ENCODE results near the gene FAM168A.
A peak's percentile ranks its signal among the peaks of the same experiment; 100 is the strongest.

The FAM168A gene

GRCh38 chr11:73361953-73362776 lies 235.7 kb downstream of the FAM168A start:
- DNase-seq, result no peak

GRCh38 chr11:73360743-73361369 lies 237.1 kb downstream of the FAM168A start:
- no peak for DNase-seq

DNA sequence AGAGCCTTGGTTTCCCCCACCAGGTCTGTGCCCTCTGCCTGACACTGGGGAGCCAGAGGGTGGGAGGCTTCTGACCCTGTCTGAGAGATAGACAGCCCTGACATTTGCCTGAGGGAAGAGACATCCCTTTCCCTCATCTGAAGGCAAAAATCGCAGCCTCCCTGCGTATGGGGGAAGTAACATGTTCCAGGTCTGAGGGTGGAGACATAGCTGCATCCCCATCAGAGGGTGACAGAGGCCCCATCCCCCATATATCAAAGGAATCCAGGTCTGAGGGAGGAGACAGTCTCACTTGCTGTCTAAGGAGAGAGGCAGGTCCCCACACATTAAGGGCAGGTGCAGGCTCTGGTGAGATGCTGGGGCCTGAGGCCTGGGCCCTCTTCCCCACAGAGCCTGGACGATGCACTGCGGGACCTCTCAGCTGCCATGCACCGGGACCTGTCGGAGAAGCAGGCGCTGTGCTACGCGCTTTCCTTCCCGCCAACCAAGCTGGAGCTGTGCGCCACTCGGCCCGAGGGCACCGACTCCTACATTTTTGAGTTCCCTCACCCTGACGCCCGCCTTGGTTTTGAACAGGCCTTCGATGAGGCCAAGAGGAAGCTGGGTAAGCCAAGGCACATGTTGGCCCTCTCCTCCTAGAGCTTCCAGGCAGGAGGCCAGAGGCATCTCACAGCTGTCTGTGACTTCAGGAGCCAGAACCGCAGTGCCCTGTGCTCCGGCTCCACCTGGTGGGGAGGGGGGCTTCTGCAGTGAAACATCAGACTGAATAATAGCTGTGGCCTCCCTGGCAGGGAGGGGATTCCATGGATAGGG lies 237.8 kb downstream of the FAM168A start:
- DNase-seq, result peak; percentile 40

DNA sequence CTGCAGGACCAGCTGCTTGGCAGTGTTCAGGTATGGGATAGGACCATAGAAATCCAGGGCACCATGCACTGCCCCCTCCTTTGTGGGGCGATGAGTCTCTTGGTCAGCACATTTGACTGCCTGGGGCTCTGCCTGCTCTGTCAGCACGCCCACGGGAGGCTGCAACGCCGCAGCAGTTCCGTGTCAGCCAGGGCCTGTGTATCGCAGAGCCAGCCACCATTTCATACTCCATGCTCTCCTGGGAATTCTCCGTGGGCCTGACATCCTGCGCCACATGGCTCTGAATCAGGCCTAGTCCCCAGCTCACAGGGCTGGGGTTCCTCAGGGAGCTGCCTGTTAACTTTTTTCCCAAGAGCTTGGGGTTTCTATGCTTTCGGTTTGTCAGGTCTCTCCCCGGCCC lies 238.6 kb downstream of the FAM168A start:
- no peak for DNase-seq

DNA sequence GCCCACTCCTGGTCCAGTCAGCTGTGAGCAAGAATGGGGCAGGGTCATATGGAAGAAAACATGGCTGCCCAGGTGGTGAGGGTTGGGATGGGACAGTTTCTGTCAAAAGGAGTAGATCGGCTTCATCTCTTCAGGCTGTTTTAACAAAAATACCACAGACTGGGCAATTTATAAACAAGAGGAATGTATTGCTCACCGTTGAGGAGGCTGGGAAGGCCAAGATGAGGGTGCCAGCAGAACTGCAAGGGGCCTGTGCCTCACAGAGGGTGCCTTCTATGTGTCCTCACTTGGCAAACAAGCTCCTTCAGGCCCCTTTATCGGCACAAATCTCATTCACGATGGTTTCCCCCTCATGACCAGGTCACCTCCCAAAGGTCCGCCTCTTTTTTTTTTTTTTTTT lies 239.8 kb downstream of the FAM168A start:
- DNase-seq, result no peak

GRCh38 chr11:73356979-73357860 lies 240.7 kb downstream of the FAM168A start:
- no peak for DNase-seq

DNA sequence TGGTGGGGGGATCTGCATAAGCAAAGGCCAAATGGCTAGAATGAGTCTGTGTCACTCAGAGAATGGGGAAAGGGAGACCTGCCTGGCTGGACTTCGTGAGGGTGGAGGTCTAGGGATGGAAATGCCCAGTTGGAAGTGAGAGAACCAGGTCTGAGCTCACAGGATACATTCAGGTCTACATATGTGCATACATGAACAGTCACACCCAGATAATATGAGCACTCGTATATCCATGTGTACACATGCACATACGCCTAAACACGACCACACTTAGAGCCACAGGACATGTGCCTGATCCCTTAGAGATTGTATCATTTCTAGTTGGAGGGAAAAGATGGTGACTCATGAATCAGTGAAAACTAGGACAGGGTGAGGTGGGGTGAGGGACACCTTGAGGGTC lies 242.8 kb downstream of the FAM168A start:
- no peak for DNase-seq

GRCh38 chr11:73353422-73353821 lies 244.5 kb downstream of the FAM168A start:
- no peak for DNase-seq

DNA sequence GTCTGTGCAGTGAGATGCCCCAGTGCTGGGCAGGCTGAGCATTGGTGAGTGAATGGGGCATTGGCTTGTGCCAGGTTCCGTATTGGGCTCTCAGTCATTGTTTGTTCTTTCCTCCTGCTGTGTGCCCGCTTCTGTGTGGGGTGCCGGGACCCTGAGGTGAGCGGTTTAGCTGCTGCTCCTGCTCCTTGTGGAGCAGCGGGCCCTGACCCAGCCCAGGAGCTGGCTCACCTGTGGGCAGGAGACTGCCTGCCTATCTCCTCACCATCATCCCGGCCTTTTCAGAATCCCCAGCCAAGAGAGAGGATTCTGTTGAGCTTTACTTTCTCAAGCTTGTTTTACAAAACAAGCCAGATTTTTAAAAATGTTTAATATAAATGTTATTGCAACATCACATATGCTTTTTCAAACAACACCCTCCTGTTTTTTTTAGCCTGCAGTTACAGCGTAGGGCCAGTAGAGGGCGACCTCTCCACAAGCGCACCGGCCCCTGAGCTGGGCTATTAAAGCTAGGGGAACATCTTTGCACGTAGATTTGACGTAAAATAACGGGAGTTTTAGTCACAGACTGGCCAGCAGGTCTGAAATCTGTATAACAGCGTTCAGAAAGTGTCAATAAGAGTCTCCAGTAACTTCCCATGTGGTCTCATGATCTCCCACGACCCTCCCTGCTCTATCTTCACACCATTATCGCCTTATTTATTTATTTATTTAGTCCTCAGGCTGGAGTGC lies 246.8 kb downstream of the FAM168A start:
- peak; percentile 49 for DNase-seq
